Naive thymus-derived CD4-positive, alpha-beta T cell (primary cell): ENCODE measurements around the gene ST7L. TPM values are rescaled to one million over a fixed set of nuclear protein-coding genes. Genes with fewer than 3 reads are reported as not detected.

Source experiments
- ATAC-seq: fragments of 150-1000 bp; cut with Tn5 transposase; 2 replicates; pipeline ENCODE4 v1.10.0; 2021; ENCODE audit warnings: mild to moderate bottlenecking, moderate library complexity
- CTCF ChIA-PET: fragments of 350-600 bp; sonication (Branson Sonifier 250); formaldehyde crosslinking; loops from one replicate; lab custom pipeline; 2021; ENCODE audit warnings: antibody characterized with exemption; lab: Charles Lee
- POLR2A ChIA-PET: fragments of 350-600 bp; sonication (Branson Sonifier 250); formaldehyde crosslinking; loops from one replicate; lab custom pipeline; 2021; ENCODE audit warnings: antibody characterized with exemption, inconsistent platforms; lab: Charles Lee
- DNase-seq, 9 donors: peaks; one replicate each; pipeline versions ENCODE4 v3.0.0 to v3.0.0-alpha.2; 2020 to 2022; ENCODE audit warnings: mixed read lengths in 1 of 9
- H3K27ac ChIP-seq: one replicate; pipeline ENCODE4 v1.7.0; 2013; ENCODE audit warnings: mild to moderate bottlenecking, low read depth, low read length, moderate library complexity
- H3K27me3 ChIP-seq, 2 donors: one replicate each; pipeline ENCODE4 v1.7.0; 2013; ENCODE audit warnings: low read length in 2 of 2, mild to moderate bottlenecking in 2 of 2, moderate library complexity in 2 of 2; ENCODE audit not compliant: control insufficient read depth in 2 of 2, insufficient read depth in 2 of 2
- H3K36me3 ChIP-seq, 3 experiments: 1 replicate in 2 of 3; 2 replicates in 1 of 3; pipeline ENCODE4 v1.7.0; 2013; ENCODE audit warnings: low read length in 3 of 3, mild to moderate bottlenecking in 3 of 3, moderate library complexity in 1 of 3; ENCODE audit not compliant: insufficient read depth in 3 of 3, control insufficient read depth in 2 of 3
- H3K4me1 ChIP-seq, 2 donors: one replicate each; pipeline ENCODE4 v1.7.0; 2013; ENCODE audit warnings: low read length in 2 of 2, mild to moderate bottlenecking in 2 of 2, moderate library complexity in 1 of 2; ENCODE audit not compliant: control insufficient read depth in 2 of 2, insufficient read depth in 2 of 2
- H3K4me3 ChIP-seq: 2 replicates; pipeline ENCODE4 v1.7.0; 2013; ENCODE audit warnings: mild to moderate bottlenecking, low read length
- H3K9me3 ChIP-seq, 3 experiments: 1 replicate in 2 of 3; 2 replicates in 1 of 3; pipeline ENCODE4 v1.7.0; 2013; ENCODE audit warnings: low read length in 3 of 3; ENCODE audit not compliant: control insufficient read depth in 2 of 3
- H3K27ac Mint-ChIP-seq, 9 donors: one replicate each; pipeline ENCODE4 v1.8.0; 2020 to 2022; ENCODE audit warnings: mixed read lengths in 9 of 9, mild to moderate bottlenecking in 8 of 9, moderate library complexity in 5 of 9, inconsistent platforms in 2 of 9
- H3K27me3 Mint-ChIP-seq, 5 donors: one replicate each; pipeline ENCODE4 v1.8.0; 2021 to 2022; ENCODE audit warnings: mixed read lengths in 5 of 5, mild to moderate bottlenecking in 1 of 5
- H3K36me3 Mint-ChIP-seq, 5 donors: one replicate each; pipeline ENCODE4 v1.8.0; 2020 to 2022; ENCODE audit warnings: mixed read lengths in 5 of 5, mild to moderate bottlenecking in 3 of 5, inconsistent platforms in 1 of 5
- H3K4me1 Mint-ChIP-seq, 7 donors: one replicate each; pipeline ENCODE4 v1.8.0; 2020 to 2022; ENCODE audit warnings: mixed read lengths in 7 of 7, mild to moderate bottlenecking in 3 of 7, inconsistent platforms in 1 of 7
- H3K4me3 Mint-ChIP-seq, 10 donors: one replicate each; pipeline ENCODE4 v1.8.0; 2020 to 2022; ENCODE audit warnings: mild to moderate bottlenecking in 10 of 10, mixed read lengths in 10 of 10, moderate library complexity in 6 of 10, inconsistent platforms in 2 of 10
- H3K9me3 Mint-ChIP-seq, 11 donors: one replicate each; pipeline ENCODE4 v1.8.0; 2020 to 2022; ENCODE audit warnings: mixed read lengths in 11 of 11, mild to moderate bottlenecking in 4 of 11, inconsistent platforms in 1 of 11, moderate library complexity in 1 of 11
- intact Hi-C, 2 donors: fragments of 100-400 bp; cut with micrococcal nuclease; formaldehyde crosslinking; loops; one replicate each; pipeline ENCODE4 v1.15.1; 2023
- polyA plus RNA-seq, 2 donors: library from polyadenylated mRNA; unstranded; fragments of 300-500 nt; fragmentation: Illumina TruSeq; gene quantifications; one replicate each; pipeline ENCODE4 v1.2.3, GENCODE V29; 2021
- total RNA-seq, 6 experiments: library from RNA in 5 of 6; stranded (reverse) in 5 of 6; gene quantifications; 1 replicate in 5 of 6; 2 replicates in 1 of 6; pipeline ENCODE4 v1.2.3 and lab custom pipeline; 2021 to 2026

The ST7L gene
- total and polyA plus RNA-seq, 7 experiments from 2014 or later = 14.0 to 26.8 (median 22.7) TPM

- no peaks in the 10 kb centered on the region for H3K9me3 ChIP-seq
- DNase-seq (no peak), ATAC-seq (no peak)
- H3K4me1 Mint-ChIP-seq = no peaks in the 10 kb centered on the region
- H3K4me3 Mint-ChIP-seq = no peak overlapping the region
- H3K36me3 Mint-ChIP-seq = peaks cover 15 to 56% (median 32%) of the 10 kb centered on the region in 5 donors
- no peaks in the 10 kb centered on the region for H3K27me3 Mint-ChIP-seq
- no peaks in the 10 kb centered on the region for H3K27me3 ChIP-seq
- H3K36me3 ChIP-seq = peaks cover 0 to 17% (median 11%) of the 10 kb centered on the region in 3 experiments
- CTCF ChIA-PET = no interaction called here
- intact Hi-C loops = no loop called here
- POLR2A ChIA-PET = no interaction called here
- no peak overlapping the region for H3K27ac Mint-ChIP-seq
- H3K9me3 Mint-ChIP-seq = peaks cover 0 to 21% (median 4%) of the 10 kb centered on the region in 11 donors
- H3K4me3 ChIP-seq = no peak overlapping the region
- no peaks in the 10 kb centered on the region for H3K4me1 ChIP-seq
- no peak overlapping the region for H3K27ac ChIP-seq
These were observed 29.2 kb downstream of the ST7L start for GRCh38 chr1:112589766-112590165.

- H3K4me1 ChIP-seq = no peaks in the 10 kb centered on the region
- no peaks in the 10 kb centered on the region for H3K27me3 ChIP-seq
- CTCF ChIA-PET = no interaction called here
- H3K27ac Mint-ChIP-seq = no peak overlapping the region
- intact Hi-C loops = no loop called here
- no peak overlapping the region for H3K27ac ChIP-seq
- H3K9me3 ChIP-seq = no peaks in the 10 kb centered on the region
- no peak for DNase-seq
- no peaks in the 10 kb centered on the region for H3K27me3 Mint-ChIP-seq
- peaks cover 0 to 3% (median 0%) of the 10 kb centered on the region in 11 donors for H3K9me3 Mint-ChIP-seq
- H3K36me3 Mint-ChIP-seq = peaks cover 2 to 28% (median 19%) of the 10 kb centered on the region in 5 donors
- no peak overlapping the region for H3K4me3 ChIP-seq
- ATAC-seq = no peak
- no peaks in the 10 kb centered on the region for H3K4me1 Mint-ChIP-seq
- H3K36me3 ChIP-seq = peaks cover 0 to 3% (median 0%) of the 10 kb centered on the region in 3 experiments
- H3K4me3 Mint-ChIP-seq = no peak overlapping the region
- POLR2A ChIA-PET = no interaction called here
These were observed 35.6 kb downstream of the ST7L start for GRCh38 chr1:112583366-112583765.

DNA sequence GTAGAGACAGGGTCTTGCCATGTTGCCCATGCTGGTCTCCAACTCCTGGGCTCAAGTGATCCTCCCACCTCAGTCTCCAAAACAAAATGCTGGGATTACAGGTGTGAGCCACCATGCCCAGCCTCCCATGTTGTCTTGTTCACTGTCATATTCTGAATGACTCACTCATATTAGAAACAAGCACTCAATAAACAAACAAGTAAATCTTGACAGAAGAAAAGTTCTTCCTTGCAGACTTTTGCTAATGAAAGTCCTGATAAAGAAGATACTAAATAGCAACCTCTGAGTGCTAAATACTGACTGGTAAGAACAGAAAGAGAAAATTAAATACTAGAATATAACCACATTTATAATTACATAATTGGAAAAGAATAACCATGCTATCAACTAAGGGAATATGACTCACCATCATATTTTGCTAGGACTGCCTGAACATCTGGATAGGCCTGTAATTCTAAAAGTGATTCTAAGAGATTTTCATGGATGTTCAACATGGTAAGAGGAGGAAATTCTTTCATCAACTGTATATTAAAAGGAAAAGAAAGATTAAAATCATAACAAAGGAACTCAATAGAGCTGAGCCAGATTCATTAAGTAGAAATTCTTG is 37.3 kb downstream of the ST7L start:
- Histone ChIP-seq H3K9me3 (no peaks in the 10 kb centered on the region), H3K36me3 (peaks cover 0 to 10% (median 0%) of the 10 kb centered on the region in 3 experiments), H3K27me3 (no peaks in the 10 kb centered on the region), H3K4me3 (no peak overlapping the region), H3K4me1 (no peaks in the 10 kb centered on the region), H3K27ac (no peak overlapping the region)
- no peaks in the 10 kb centered on the region for H3K27me3 Mint-ChIP-seq
- ChIA-PET POLR2A (no interaction called here), CTCF (no interaction called here)
- H3K4me1 Mint-ChIP-seq = no peaks in the 10 kb centered on the region
- H3K27ac Mint-ChIP-seq = no peak overlapping the region
- DNase-seq = no peak
- no peaks in the 10 kb centered on the region for H3K9me3 Mint-ChIP-seq
- H3K36me3 Mint-ChIP-seq = peaks cover 0 to 27% (median 9%) of the 10 kb centered on the region in 5 donors
- ATAC-seq = no peak
- H3K4me3 Mint-ChIP-seq = no peak overlapping the region
- intact Hi-C loops = no loop called here

GRCh38 chr1:112579801-112580510 is 39.0 kb downstream of the ST7L start:
- H3K36me3 ChIP-seq = peaks cover 0 to 23% (median 0%) of the 10 kb centered on the region in 3 experiments
- POLR2A ChIA-PET = no interaction called here
- Mint-ChIP-seq H3K9me3 (no peaks in the 10 kb centered on the region), H3K27me3 (no peaks in the 10 kb centered on the region), H3K36me3 (peaks cover 6 to 42% (median 22%) of the 10 kb centered on the region in 5 donors), H3K4me3 (no peak overlapping the region), H3K4me1 (no peaks in the 10 kb centered on the region), H3K27ac (no peak overlapping the region)
- no peak for DNase-seq
- ATAC-seq = no peak
- intact Hi-C loops = no loop called here
- CTCF ChIA-PET = interaction anchor here (0.6 kb wide), 1 partner anchor 188 kb away, joined by 3 read pairs; no protein-coding TSS in a partner anchor
- H3K9me3 ChIP-seq = no peaks in the 10 kb centered on the region
- H3K27ac ChIP-seq = no peak overlapping the region
- no peaks in the 10 kb centered on the region for H3K27me3 ChIP-seq
- H3K4me1 ChIP-seq = no peaks in the 10 kb centered on the region
- no peak overlapping the region for H3K4me3 ChIP-seq

- ATAC-seq (no peak), DNase-seq (no peak)
- Mint-ChIP-seq H3K9me3 (no peaks in the 10 kb centered on the region), H3K27me3 (no peaks in the 10 kb centered on the region), H3K27ac (no peak overlapping the region), H3K4me3 (no peak overlapping the region), H3K36me3 (peaks cover 9 to 48% (median 31%) of the 10 kb centered on the region in 5 donors), H3K4me1 (no peaks in the 10 kb centered on the region)
- intact Hi-C loops = no loop called here
- no peak overlapping the region for H3K4me3 ChIP-seq
- POLR2A ChIA-PET = no interaction called here
- no peaks in the 10 kb centered on the region for H3K4me1 ChIP-seq
- no peaks in the 10 kb centered on the region for H3K27me3 ChIP-seq
- CTCF ChIA-PET = interaction anchor here (0.7 to 0.8 kb wide), 2 partner anchors 32 to 33 kb away, joined by 3 read pairs; no protein-coding TSS in a partner anchor
- no peak overlapping the region for H3K27ac ChIP-seq
- H3K36me3 ChIP-seq = peaks cover 0 to 32% (median 0%) of the 10 kb centered on the region in 3 experiments
- H3K9me3 ChIP-seq = no peaks in the 10 kb centered on the region
These were observed 42.7 kb downstream of the ST7L start for GRCh38 chr1:112576240-112576639.

DNA sequence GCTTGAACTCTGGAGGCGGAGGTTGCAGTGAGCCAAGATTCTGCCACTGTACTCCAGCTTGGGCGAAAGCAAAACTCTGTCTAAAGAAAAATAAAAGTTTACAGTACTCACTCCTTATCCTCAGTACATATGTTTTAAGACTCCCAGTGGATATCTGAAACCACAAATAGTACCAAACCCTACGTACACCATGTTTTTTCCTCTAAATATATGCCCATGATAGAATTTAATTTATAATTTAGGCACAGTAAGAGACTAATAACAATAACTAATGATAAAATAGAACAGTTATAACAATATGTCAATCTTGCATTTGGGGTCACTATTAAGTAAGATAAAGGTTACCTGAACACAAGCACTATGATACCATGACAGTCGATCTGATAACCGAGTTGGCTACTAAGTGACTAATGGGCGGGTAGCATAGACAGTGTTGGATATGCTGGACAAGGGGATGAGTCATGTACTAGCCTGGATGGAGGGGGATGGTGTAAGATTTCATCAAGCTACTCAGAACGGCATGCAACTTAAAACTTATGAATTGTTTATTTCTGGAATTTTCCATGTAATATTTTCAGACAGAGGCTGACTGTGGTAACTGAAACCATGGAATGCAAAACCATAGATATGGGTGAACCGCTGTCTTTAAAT is 43.7 kb downstream of the ST7L start:
- intact Hi-C loops = no loop called here
- H3K27me3 ChIP-seq = no peaks in the 10 kb centered on the region
- ChIA-PET POLR2A (no interaction called here), CTCF (interaction anchor here (0.8 kb wide), 1 partner anchor 31 kb away, joined by 3 read pairs; no protein-coding TSS in a partner anchor)
- no peak overlapping the region for H3K4me3 Mint-ChIP-seq
- H3K4me3 ChIP-seq = no peak overlapping the region
- H3K27ac Mint-ChIP-seq = no peak overlapping the region
- H3K36me3 ChIP-seq = peaks cover 0 to 29% (median 0%) of the 10 kb centered on the region in 3 experiments
- no peaks in the 10 kb centered on the region for H3K27me3 Mint-ChIP-seq
- H3K4me1 Mint-ChIP-seq = no peaks in the 10 kb centered on the region
- no peaks in the 10 kb centered on the region for H3K9me3 Mint-ChIP-seq
- ATAC-seq (no peak), DNase-seq (no peak)
- H3K36me3 Mint-ChIP-seq = peaks cover 9 to 48% (median 35%) of the 10 kb centered on the region in 5 donors
- H3K27ac ChIP-seq = no peak overlapping the region
- H3K9me3 ChIP-seq = no peaks in the 10 kb centered on the region
- no peaks in the 10 kb centered on the region for H3K4me1 ChIP-seq
